ENCODE results near the gene ZCCHC14. TPM values are rescaled to one million over a fixed set of nuclear protein-coding genes. Genes with fewer than 3 reads are reported as not detected.

The ZCCHC14 gene
- total and polyA plus RNA-seq, 5 donors from 2014 or later: 1.6 to 33.7 (median 2.1) TPM

DNA sequence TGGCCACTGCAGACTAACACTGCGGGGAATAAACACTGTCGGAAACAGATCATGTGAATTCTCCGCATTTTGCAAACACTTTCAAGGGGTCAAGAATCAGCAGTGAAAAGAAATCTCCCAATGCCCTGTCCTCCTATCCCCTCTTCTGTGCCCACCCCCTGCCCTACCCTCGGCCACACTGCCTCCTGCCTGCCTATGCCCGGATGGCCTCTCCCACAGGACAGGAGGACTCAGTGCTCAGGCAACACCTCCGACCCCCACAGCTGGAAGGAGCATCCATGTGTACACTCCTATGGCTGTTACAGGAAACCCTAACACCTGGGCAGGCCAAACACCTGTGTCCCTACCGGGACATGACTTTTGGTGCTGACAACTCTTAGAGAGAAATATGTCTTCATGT is 133.7 kb downstream of the ZCCHC14 start:
- H3K4me3 Mint-ChIP-seq: no peak overlapping the region
- DNase-seq: no peak
- Histone ChIP-seq H3K9me3 (ENCODE audit: control insufficient read depth in 2 of 2, low read length in 2 of 2) (no peaks in the 10 kb centered on the region), H3K27ac (ENCODE audit: insufficient read depth, low read length, poor library complexity, severe bottlenecking) (no peak overlapping the region), H3K4me3 (ENCODE audit: low read depth, low read length) (no peak overlapping the region), H3K27me3 (ENCODE audit: control insufficient read depth, insufficient read depth, low read length) (no peaks in the 10 kb centered on the region), H3K4me1 (ENCODE audit: control insufficient read depth, insufficient read depth, low read length, poor library complexity, severe bottlenecking) (no peaks in the 10 kb centered on the region), H3K36me3 (ENCODE audit: control insufficient read depth, insufficient read depth, low read length) (peaks cover 51% of the 10 kb centered on the region)
- no peaks in the 10 kb centered on the region for H3K27me3 Mint-ChIP-seq
- peaks cover 27% of the 10 kb centered on the region for H3K36me3 Mint-ChIP-seq
- no peaks in the 10 kb centered on the region for H3K9me3 Mint-ChIP-seq
- peak overlapping the region in 2 of 3 donors; percentile 56 to 83 for H3K27ac Mint-ChIP-seq
- peaks cover 0 to 22% (median 14%) of the 10 kb centered on the region in 4 donors for H3K4me1 Mint-ChIP-seq
- ATAC-seq (ENCODE audit: low read depth in 2 of 2): no peak

DNA sequence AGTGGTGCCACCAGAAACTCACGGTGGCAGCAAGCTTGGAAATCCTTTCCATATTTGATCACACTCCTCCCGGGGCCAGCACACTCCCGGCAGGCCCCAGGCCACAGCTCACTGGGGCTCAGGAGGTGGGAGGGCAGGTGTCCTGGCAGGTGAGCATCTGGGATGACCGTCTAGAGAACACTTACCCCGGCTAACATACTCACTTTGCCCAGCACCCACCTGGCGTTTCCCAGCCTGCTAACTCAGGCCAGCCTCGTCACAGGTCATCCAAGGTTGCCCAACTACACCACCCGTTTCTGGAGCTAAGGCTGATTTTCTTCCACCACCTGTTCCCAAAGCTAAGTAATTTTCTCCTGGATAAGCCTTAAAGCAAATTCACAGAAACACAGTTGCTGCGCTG is 134.1 kb downstream of the ZCCHC14 start:
- H3K4me1 ChIP-seq (ENCODE audit: control insufficient read depth, insufficient read depth, low read length, poor library complexity, severe bottlenecking): no peaks in the 10 kb centered on the region
- Mint-ChIP-seq H3K36me3 (peaks cover 25% of the 10 kb centered on the region), H3K9me3 (no peaks in the 10 kb centered on the region), H3K27ac (no peak overlapping the region), H3K4me1 (peaks cover 0 to 19% (median 14%) of the 10 kb centered on the region in 4 donors), H3K27me3 (no peaks in the 10 kb centered on the region), H3K4me3 (no peak overlapping the region)
- H3K36me3 ChIP-seq (ENCODE audit: control insufficient read depth, insufficient read depth, low read length): peaks cover 47% of the 10 kb centered on the region
- H3K9me3 ChIP-seq (ENCODE audit: control insufficient read depth in 2 of 2, low read length in 2 of 2): no peaks in the 10 kb centered on the region
- no peak for DNase-seq
- no peaks in the 10 kb centered on the region for H3K27me3 ChIP-seq (ENCODE audit: control insufficient read depth, insufficient read depth, low read length)
- no peak for ATAC-seq (ENCODE audit: low read depth in 2 of 2)
- no peak overlapping the region for H3K27ac ChIP-seq (ENCODE audit: insufficient read depth, low read length, poor library complexity, severe bottlenecking)
- no peak overlapping the region for H3K4me3 ChIP-seq (ENCODE audit: low read depth, low read length)

DNA sequence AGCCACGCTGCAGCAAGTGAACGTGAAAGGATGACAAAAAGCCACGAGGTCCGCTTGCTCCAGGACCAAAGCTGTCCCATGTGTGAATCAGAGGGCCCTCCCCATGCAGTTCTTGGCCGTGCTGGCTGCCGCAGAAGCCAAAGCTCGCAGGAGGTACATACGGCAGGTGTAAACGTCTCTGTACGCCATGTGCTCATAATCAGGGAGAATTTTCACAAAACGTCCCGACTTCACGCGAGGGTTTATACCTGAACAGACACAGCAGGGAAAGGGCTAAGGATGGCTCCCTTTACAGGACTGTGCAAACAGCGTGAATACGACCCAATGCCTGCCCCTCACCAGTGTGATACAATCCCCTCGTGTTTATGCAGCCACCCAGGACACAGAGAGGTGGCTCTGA is 134.6 kb downstream of the ZCCHC14 start:
- Mint-ChIP-seq H3K9me3 (no peaks in the 10 kb centered on the region), H3K4me1 (peaks cover 0 to 17% (median 10%) of the 10 kb centered on the region in 4 donors), H3K27ac (peak overlapping the region in 1 of 3 donors; percentile 26), H3K27me3 (no peaks in the 10 kb centered on the region), H3K36me3 (peaks cover 20% of the 10 kb centered on the region), H3K4me3 (no peak overlapping the region)
- Histone ChIP-seq H3K4me3 (ENCODE audit: low read depth, low read length) (no peak overlapping the region), H3K36me3 (ENCODE audit: control insufficient read depth, insufficient read depth, low read length) (peaks cover 47% of the 10 kb centered on the region), H3K27ac (ENCODE audit: insufficient read depth, low read length, poor library complexity, severe bottlenecking) (no peak overlapping the region), H3K4me1 (ENCODE audit: control insufficient read depth, insufficient read depth, low read length, poor library complexity, severe bottlenecking) (no peaks in the 10 kb centered on the region), H3K9me3 (ENCODE audit: control insufficient read depth in 2 of 2, low read length in 2 of 2) (no peaks in the 10 kb centered on the region), H3K27me3 (ENCODE audit: control insufficient read depth, insufficient read depth, low read length) (no peaks in the 10 kb centered on the region)
- DNase-seq: no peak
- ATAC-seq (ENCODE audit: low read depth in 2 of 2): no peak

DNA sequence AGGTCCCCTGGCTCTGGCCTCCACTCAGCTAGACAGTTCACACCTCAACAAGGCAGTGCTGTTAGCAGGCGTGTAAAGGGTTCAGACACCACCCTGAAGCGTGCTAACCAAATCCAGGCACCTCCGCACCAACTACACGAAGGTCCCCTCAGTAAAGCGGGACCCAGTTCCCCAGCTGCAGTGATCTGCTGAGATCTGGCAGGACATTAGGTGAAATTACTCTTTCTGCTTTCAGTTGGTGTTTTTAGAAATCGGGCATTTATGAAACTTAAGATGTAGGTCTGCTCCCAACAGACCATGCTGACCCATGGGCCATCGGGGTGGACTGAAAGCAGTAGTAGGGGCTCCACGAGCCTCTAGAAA is 136.4 kb downstream of the ZCCHC14 start:
- Mint-ChIP-seq H3K4me3 (no peak overlapping the region), H3K27ac (peak overlapping the region in 1 of 3 donors; percentile 65)

More for the DNA sequence above, 136.4 kb downstream of the ZCCHC14 start:
- no peaks in the 10 kb centered on the region for H3K9me3 Mint-ChIP-seq
- H3K27ac ChIP-seq (ENCODE audit: insufficient read depth, low read length, poor library complexity, severe bottlenecking): no peak overlapping the region
- peaks cover 20% of the 10 kb centered on the region for H3K36me3 Mint-ChIP-seq
- no peaks in the 10 kb centered on the region for H3K9me3 ChIP-seq (ENCODE audit: control insufficient read depth in 2 of 2, low read length in 2 of 2)
- H3K27me3 ChIP-seq (ENCODE audit: control insufficient read depth, insufficient read depth, low read length): no peaks in the 10 kb centered on the region
- H3K36me3 ChIP-seq (ENCODE audit: control insufficient read depth, insufficient read depth, low read length): peaks cover 40% of the 10 kb centered on the region
- DNase-seq: no peak
- ATAC-seq (ENCODE audit: low read depth in 2 of 2): no peak
- H3K4me1 Mint-ChIP-seq: peaks cover 0 to 23% (median 9%) of the 10 kb centered on the region in 4 donors
- no peaks in the 10 kb centered on the region for H3K4me1 ChIP-seq (ENCODE audit: control insufficient read depth, insufficient read depth, low read length, poor library complexity, severe bottlenecking)
- no peaks in the 10 kb centered on the region for H3K27me3 Mint-ChIP-seq
- no peak overlapping the region for H3K4me3 ChIP-seq (ENCODE audit: low read depth, low read length)

Other genes starting within 250 kb of the ZCCHC14 start
- 2.1 TPM for gene C16orf95, start 175.6 kb downstream of the ZCCHC14 start, total RNA-seq
- gene C16orf95, start 175.6 kb downstream of the ZCCHC14 start, polyA plus RNA-seq: 1 to 10 TPM; 2.7 to 8.8 (median 3.5) TPM
- gene FBXO31, start 109.2 kb downstream of the ZCCHC14 start, total RNA-seq: 35.5 TPM
- gene FBXO31, start 109.2 kb downstream of the ZCCHC14 start, polyA plus RNA-seq: 10 to 100 TPM; 18.8 to 29.2 (median 26.4) TPM
- gene MAP1LC3B, start 100.7 kb downstream of the ZCCHC14 start, total RNA-seq: 83.2 TPM
- 100 to 1,000 TPM; 123 to 158 (median 140) TPM for gene MAP1LC3B, start 100.7 kb downstream of the ZCCHC14 start, polyA plus RNA-seq
- gene JPH3, start 109.5 kb upstream of the ZCCHC14 start, total RNA-seq: not detected
- gene JPH3, start 109.5 kb upstream of the ZCCHC14 start, polyA plus RNA-seq: not detected